T-helper 2 cell treated with Interferon-gamma antibody and Interleukin-4, amounts not matched to agents 5 μg/mL and 100 μg/mL, for 36 hours (primary cell): ENCODE measurements around the gene RGS14.

Source experiments
- DNase-seq: peaks from one replicate; pipeline ENCODE4 v3.0.0; 2021; ENCODE audit warnings: low spot score
- H3K27ac Mint-ChIP-seq: one replicate; pipeline ENCODE4 v1.8.0; 2021; ENCODE audit warnings: mild to moderate bottlenecking, mixed read lengths
- H3K27me3 Mint-ChIP-seq: one replicate; pipeline ENCODE4 v1.8.0; 2021; ENCODE audit warnings: low read depth, mixed read lengths
- H3K36me3 Mint-ChIP-seq: one replicate; pipeline ENCODE4 v1.8.0; 2021; ENCODE audit warnings: low read depth, mixed read lengths
- H3K4me1 Mint-ChIP-seq: one replicate; pipeline ENCODE4 v1.8.0; 2021; ENCODE audit warnings: low read depth, mixed read lengths
- H3K4me3 Mint-ChIP-seq: one replicate; pipeline ENCODE4 v1.8.0; 2022; ENCODE audit warnings: mild to moderate bottlenecking, moderate library complexity, mixed read lengths
- H3K9me3 Mint-ChIP-seq: one replicate; pipeline ENCODE4 v1.8.0; 2021; ENCODE audit warnings: mixed read lengths

RGS14 gene

GRCh38 chr5:177397875-177398390 is 40.2 kb downstream of the RGS14 start:
- H3K27ac Mint-ChIP-seq, result no peak overlapping the region
- no peaks in the 10 kb centered on the region for H3K9me3 Mint-ChIP-seq
- H3K36me3 Mint-ChIP-seq, result no peaks in the 10 kb centered on the region
- H3K27me3 Mint-ChIP-seq, result peaks cover 24% of the 10 kb centered on the region
- DNase-seq, result no peak
- no peak overlapping the region for H3K4me3 Mint-ChIP-seq
- H3K4me1 Mint-ChIP-seq, result peaks cover 11% of the 10 kb centered on the region

- DNase-seq, result no peak
- Mint-ChIP-seq H3K9me3 (no peaks in the 10 kb centered on the region), H3K4me3 (no peak within 1 kb of the TSS), H3K4me1 (peaks cover 16% of the 10 kb centered on the region), H3K27ac (no peak within 1 kb of the TSS), H3K27me3 (peaks cover 26% of the 10 kb centered on the region), H3K36me3 (no peaks in the 10 kb centered on the region)
Measured at GRCh38 chr5:177399997-177400868, 42.5 kb downstream of the RGS14 start, which contains the start of gene PFN3. Gene PFN3 (minus strand): TSS chr5:177400661. CDS start chr5:177400576, 85 bp downstream.

GRCh38 chr5:177402271-177403043 is 44.7 kb downstream of the RGS14 start:
- H3K27me3 Mint-ChIP-seq, result peaks cover 23% of the 10 kb centered on the region

GRCh38 chr5:177403102-177403791 is 45.5 kb downstream of the RGS14 start:
- no peaks in the 10 kb centered on the region for H3K36me3 Mint-ChIP-seq
- H3K9me3 Mint-ChIP-seq, result no peaks in the 10 kb centered on the region
- peaks cover 24% of the 10 kb centered on the region for H3K27me3 Mint-ChIP-seq
- peak overlapping the region; percentile 26 for H3K27ac Mint-ChIP-seq
- H3K4me1 Mint-ChIP-seq, result peaks cover 16% of the 10 kb centered on the region
- DNase-seq, result peak; percentile 39
- peak overlapping the region; percentile 83 for H3K4me3 Mint-ChIP-seq

More at GRCh38 chr5:177402271-177403043, 44.7 kb downstream of the RGS14 start:
- peak overlapping the region; percentile 4 for H3K27ac Mint-ChIP-seq
- peak; percentile 68 for DNase-seq
- H3K36me3 Mint-ChIP-seq, result no peaks in the 10 kb centered on the region
- no peaks in the 10 kb centered on the region for H3K9me3 Mint-ChIP-seq
- H3K4me1 Mint-ChIP-seq, result peaks cover 16% of the 10 kb centered on the region
- H3K4me3 Mint-ChIP-seq, result peak overlapping the region; percentile 83

- Mint-ChIP-seq H3K4me1 (peaks cover 16% of the 10 kb centered on the region), H3K36me3 (no peaks in the 10 kb centered on the region), H3K4me3 (peak overlapping the region; percentile 83), H3K9me3 (no peaks in the 10 kb centered on the region), H3K27me3 (peaks cover 24% of the 10 kb centered on the region), H3K27ac (peak overlapping the region; percentile 20)
- DNase-seq, result peak; percentile 83
Measured at GRCh38 chr5:177403792-177404640, 46.3 kb downstream of the RGS14 start.

GRCh38 chr5:177404641-177405179 is 47.0 kb downstream of the RGS14 start:
- Mint-ChIP-seq H3K4me1 (peaks cover 16% of the 10 kb centered on the region), H3K9me3 (no peaks in the 10 kb centered on the region), H3K36me3 (no peaks in the 10 kb centered on the region), H3K27me3 (peaks cover 24% of the 10 kb centered on the region), H3K4me3 (peak overlapping the region; percentile 59), H3K27ac (peak overlapping the region; percentile 36)
- no peak for DNase-seq

GRCh38 chr5:177405312-177405711 is 47.6 kb downstream of the RGS14 start:
- H3K36me3 Mint-ChIP-seq, result no peaks in the 10 kb centered on the region
- H3K27me3 Mint-ChIP-seq, result peaks cover 24% of the 10 kb centered on the region
- DNase-seq, result no peak
- H3K27ac Mint-ChIP-seq, result no peak overlapping the region
- no peaks in the 10 kb centered on the region for H3K9me3 Mint-ChIP-seq
- peaks cover 16% of the 10 kb centered on the region for H3K4me1 Mint-ChIP-seq
- H3K4me3 Mint-ChIP-seq, result no peak overlapping the region

GRCh38 chr5:177405805-177406204 is 48.1 kb downstream of the RGS14 start:
- Mint-ChIP-seq H3K27me3 (peaks cover 24% of the 10 kb centered on the region), H3K4me3 (no peak overlapping the region), H3K9me3 (no peaks in the 10 kb centered on the region), H3K36me3 (no peaks in the 10 kb centered on the region), H3K27ac (no peak overlapping the region), H3K4me1 (peaks cover 21% of the 10 kb centered on the region)
- no peak for DNase-seq

GRCh38 chr5:177409043-177409801 is 51.5 kb downstream of the RGS14 start, which contains the start of gene F12:
Gene F12 (minus strand): TSS chr5:177409564. CDS start chr5:177409527, 37 bp downstream.
- Mint-ChIP-seq H3K27me3 (peaks cover 1% of the 10 kb centered on the region), H3K4me1 (peaks cover 19% of the 10 kb centered on the region), H3K4me3 (no peak within 1 kb of the TSS), H3K9me3 (no peaks in the 10 kb centered on the region), H3K36me3 (no peaks in the 10 kb centered on the region), H3K27ac (peak within 1 kb of the TSS; percentile 37)
- no peak for DNase-seq

GRCh38 chr5:177410575-177410974 is 52.9 kb downstream of the RGS14 start:
- DNase-seq, result no peak

GRCh38 chr5:177412603-177413233 is 55.0 kb downstream of the RGS14 start:
- DNase-seq, result no peak

More at GRCh38 chr5:177410575-177410974, 52.9 kb downstream of the RGS14 start:
- Mint-ChIP-seq H3K9me3 (no peaks in the 10 kb centered on the region), H3K4me3 (no peak overlapping the region), H3K27ac (peak overlapping the region; percentile 37), H3K27me3 (peaks cover 1% of the 10 kb centered on the region), H3K4me1 (peaks cover 24% of the 10 kb centered on the region), H3K36me3 (no peaks in the 10 kb centered on the region)

GRCh38 chr5:177414481-177414880 is 56.8 kb downstream of the RGS14 start:
- no peaks in the 10 kb centered on the region for H3K27me3 Mint-ChIP-seq
- no peak for DNase-seq
- H3K4me1 Mint-ChIP-seq, result peaks cover 24% of the 10 kb centered on the region
- no peaks in the 10 kb centered on the region for H3K36me3 Mint-ChIP-seq
- H3K9me3 Mint-ChIP-seq, result no peaks in the 10 kb centered on the region
- H3K27ac Mint-ChIP-seq, result no peak overlapping the region
- no peak overlapping the region for H3K4me3 Mint-ChIP-seq

More at GRCh38 chr5:177412603-177413233, 55.0 kb downstream of the RGS14 start:
- H3K36me3 Mint-ChIP-seq, result no peaks in the 10 kb centered on the region
- no peak overlapping the region for H3K27ac Mint-ChIP-seq
- H3K9me3 Mint-ChIP-seq, result no peaks in the 10 kb centered on the region
- H3K27me3 Mint-ChIP-seq, result peaks cover 1% of the 10 kb centered on the region
- H3K4me3 Mint-ChIP-seq, result no peak overlapping the region
- H3K4me1 Mint-ChIP-seq, result peaks cover 24% of the 10 kb centered on the region
